NCI-H1436 (cell line): ENCODE data around the gene RCE1.

Experiments
- DNase-seq: peaks from one replicate; lab custom pipeline; 2025; lab: John Stamatoyannopoulos, UW

Gene RCE1

GRCh38 chr11:66845143-66845875 is 2.1 kb downstream of the RCE1 start:
- DNase-seq = no peak

- DNase-seq = no peak
These were observed 2.6 kb downstream of the RCE1 start for GRCh38 chr11:66845876-66846212.

- no peak for DNase-seq
These were observed 3.4 kb downstream of the RCE1 start for GRCh38 chr11:66846671-66847091.

GRCh38 chr11:66847461-66848232 is 4.4 kb downstream of the RCE1 start:
- DNase-seq = no peak

GRCh38 chr11:66848671-66849500 is 5.6 kb downstream of the RCE1 start:
- DNase-seq = no peak

- DNase-seq = no peak
These were observed 6.4 kb downstream of the RCE1 start for GRCh38 chr11:66849501-66850234.

GRCh38 chr11:66850235-66850587 is 7.0 kb downstream of the RCE1 start:
- DNase-seq = no peak

GRCh38 chr11:66850588-66851238 is 7.5 kb downstream of the RCE1 start:
- DNase-seq = no peak

- DNase-seq = no peak
These were observed 8.0 kb downstream of the RCE1 start for GRCh38 chr11:66851239-66851596.

- DNase-seq = no peak
These were observed 8.6 kb downstream of the RCE1 start for GRCh38 chr11:66851698-66852465.

- no peak for DNase-seq
These were observed 9.4 kb downstream of the RCE1 start for GRCh38 chr11:66852466-66853241.

GRCh38 chr11:66853242-66854229 is 10.3 kb downstream of the RCE1 start:
- DNase-seq = no peak

- no peak for DNase-seq
These were observed 11.0 kb downstream of the RCE1 start for GRCh38 chr11:66854231-66854661.

- no peak for DNase-seq
These were observed 11.5 kb downstream of the RCE1 start for GRCh38 chr11:66854729-66855211.

GRCh38 chr11:66855574-66856495 is 12.6 kb downstream of the RCE1 start:
- peak; percentile 86 for DNase-seq

GRCh38 chr11:66856496-66857233 is 13.4 kb downstream of the RCE1 start, which contains the start of gene LRFN4:
LRFN4 (plus strand) TSS chr11:66857064; CDS start chr11:66857745, 681 bp downstream.
- peak; percentile 78 for DNase-seq
